RWPE2 (cell line): Measurements from ENCODE around the gene LZTR1.

Experiments used
- ATAC-seq: fragments of 200-7000 bp; cut with Tn5 transposase; 3 replicates; pipeline ENCODE4 v1.9.1; 2021; ENCODE audit warnings: low read depth
- DNase-seq: peaks from one replicate; pipeline ENCODE4 v3.0.0-alpha.2; 2020; ENCODE audit warnings: low spot score
- H3K27ac ChIP-seq: fragments of 450-650 bp; 2 replicates; pipeline ENCODE4 v1.5.1; 2017; ENCODE audit warnings: mild to moderate bottlenecking; ENCODE audit not compliant: poor library complexity, severe bottlenecking
- H3K27me3 ChIP-seq: fragments of 250-450 bp; sonication (Bioruptor Pico); 2 replicates; pipeline ENCODE4 v1.5.1; 2021; ENCODE audit warnings: mild to moderate bottlenecking, moderate library complexity; ENCODE audit not compliant: insufficient read depth, poor library complexity, severe bottlenecking
- H3K36me3 ChIP-seq: fragments of 250-450 bp; sonication (Bioruptor Pico); 2 replicates; pipeline ENCODE4 v1.5.1; 2020; ENCODE audit warnings: low read depth, mild to moderate bottlenecking, moderate library complexity
- H3K4me1 ChIP-seq: fragments of 250-450 bp; sonication (Bioruptor Pico); 2 replicates; pipeline ENCODE4 v1.5.1; 2021; ENCODE audit warnings: mild to moderate bottlenecking, moderate library complexity; ENCODE audit not compliant: insufficient read depth, poor library complexity, severe bottlenecking
- H3K4me3 ChIP-seq: fragments of 250-450 bp; sonication (Bioruptor Pico); 2 replicates; pipeline ENCODE4 v1.5.1; 2021; ENCODE audit warnings: mild to moderate bottlenecking, moderate library complexity; ENCODE audit not compliant: severe bottlenecking
- H3K9me3 ChIP-seq: fragments of 250-450 bp; sonication (Bioruptor Pico); 2 replicates; pipeline ENCODE4 v1.5.1; 2021; ENCODE audit warnings: mild to moderate bottlenecking, moderate library complexity; ENCODE audit not compliant: severe bottlenecking
- CTCF ChIP-seq: fragments of 450-650 bp; IDR thresholded peaks from one replicate; pipeline ENCODE4 v1.5.1; 2017; ENCODE audit warnings: mild to moderate bottlenecking, moderate library complexity; ENCODE audit not compliant: poor library complexity, severe bottlenecking

The LZTR1 gene

DNA sequence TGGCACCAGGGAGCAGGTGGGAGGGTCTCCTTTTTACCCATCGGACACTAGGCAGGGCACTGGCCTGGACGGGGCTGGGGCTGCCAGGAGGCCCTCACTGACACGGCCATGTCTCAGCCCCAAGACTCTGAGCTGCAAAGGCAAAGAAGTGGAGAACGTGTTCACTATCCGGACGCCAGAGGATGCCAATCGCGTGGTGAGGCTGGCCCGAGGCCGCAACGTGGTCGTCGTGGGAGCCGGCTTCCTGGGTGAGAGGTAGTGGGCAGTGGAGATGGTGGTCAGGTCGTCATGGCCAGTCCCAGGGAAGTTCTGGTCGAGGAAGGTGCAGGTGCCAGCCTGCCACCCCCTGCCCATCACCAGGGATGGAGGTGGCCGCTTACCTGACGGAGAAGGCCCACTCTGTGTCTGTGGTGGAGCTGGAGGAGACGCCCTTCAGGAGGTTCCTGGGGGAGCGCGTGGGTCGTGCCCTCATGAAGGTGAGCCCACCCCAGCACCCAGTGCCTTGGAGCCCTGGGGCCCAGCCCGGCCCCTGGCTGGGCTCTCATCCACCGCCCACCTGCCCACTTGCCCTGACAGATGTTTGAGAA lies 5.7 kb upstream of the LZTR1 start:
- H3K4me1 ChIP-seq, result no peaks in the 10 kb centered on the region
- no peak for TF ChIP-seq CTCF
- no peak for DNase-seq
- no peak for ATAC-seq
- H3K9me3 ChIP-seq, result no peaks in the 10 kb centered on the region
- H3K36me3 ChIP-seq, result no peaks in the 10 kb centered on the region
- H3K4me3 ChIP-seq, result no peak overlapping the region
- H3K27ac ChIP-seq, result no peak overlapping the region
- H3K27me3 ChIP-seq, result no peaks in the 10 kb centered on the region

GRCh38 chr22:20977019-20977418 lies 5.1 kb upstream of the LZTR1 start:
- Histone ChIP-seq H3K27ac (no peak overlapping the region), H3K4me3 (no peak overlapping the region), H3K9me3 (no peaks in the 10 kb centered on the region), H3K4me1 (no peaks in the 10 kb centered on the region), H3K36me3 (no peaks in the 10 kb centered on the region), H3K27me3 (no peaks in the 10 kb centered on the region)
- ATAC-seq (no peak), DNase-seq (no peak)
- TF ChIP-seq CTCF, result no peak

DNA sequence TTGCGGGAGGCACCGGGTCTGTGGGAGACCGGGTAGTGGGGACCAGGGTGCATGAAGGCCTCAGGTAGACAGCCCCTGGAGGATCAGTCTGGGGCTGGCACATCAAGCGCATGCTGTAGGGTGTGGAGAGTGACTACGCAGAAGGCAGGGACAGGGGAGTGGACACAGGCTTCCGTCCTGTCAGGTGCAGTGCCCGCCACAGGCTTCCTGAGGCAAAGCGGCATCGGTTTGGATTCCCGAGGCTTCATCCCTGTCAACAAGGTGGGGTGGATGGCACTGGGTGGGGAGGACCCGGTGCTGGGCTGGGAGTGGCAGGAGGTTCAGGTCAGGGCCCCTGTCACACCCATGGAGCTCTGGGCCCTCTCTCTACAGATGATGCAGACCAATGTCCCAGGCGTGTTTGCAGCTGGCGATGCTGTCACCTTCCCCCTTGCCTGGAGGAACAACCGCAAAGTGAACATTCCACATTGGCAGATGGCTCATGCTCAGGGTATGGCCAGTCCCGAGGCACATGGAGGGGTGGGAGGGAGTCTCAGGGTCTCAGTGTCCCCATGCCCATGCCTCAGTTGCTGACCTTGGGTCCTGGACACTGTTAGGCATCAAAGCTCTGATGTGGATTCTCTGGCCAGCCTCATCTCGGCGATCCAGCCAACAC lies 4.5 kb upstream of the LZTR1 start:
- no peak for ATAC-seq
- Histone ChIP-seq H3K27ac (no peak overlapping the region), H3K9me3 (no peaks in the 10 kb centered on the region), H3K4me1 (no peaks in the 10 kb centered on the region), H3K4me3 (no peak overlapping the region), H3K27me3 (no peaks in the 10 kb centered on the region), H3K36me3 (no peaks in the 10 kb centered on the region)
- TF ChIP-seq CTCF, result no peak
- DNase-seq, result no peak

DNA sequence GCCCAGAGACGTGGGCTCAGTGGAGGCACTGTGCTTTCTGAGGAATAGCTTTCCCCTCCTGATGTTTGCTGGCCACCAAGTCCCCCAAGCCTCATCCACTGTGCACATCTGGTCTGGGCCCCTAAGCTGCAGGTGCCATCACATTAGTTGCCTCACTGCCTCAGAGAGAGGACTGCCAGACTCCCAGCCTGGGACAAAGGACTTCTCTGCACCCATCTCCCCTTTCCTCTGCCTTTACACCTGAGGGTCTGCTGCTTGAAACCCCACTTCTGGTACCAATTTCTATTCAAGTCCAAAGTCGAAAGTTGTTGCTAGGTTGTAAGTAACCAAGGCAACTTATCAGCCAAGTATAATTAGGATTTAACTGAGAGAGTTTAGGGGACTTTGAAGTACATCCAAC lies 3.7 kb upstream of the LZTR1 start:
- Histone ChIP-seq H3K36me3 (peaks cover 3% of the 10 kb centered on the region; the same call in 1 of the 2 replicates), H3K27ac (no peak overlapping the region), H3K27me3 (no peaks in the 10 kb centered on the region), H3K9me3 (no peaks in the 10 kb centered on the region), H3K4me3 (no peak overlapping the region), H3K4me1 (no peaks in the 10 kb centered on the region)
- DNase-seq (no peak), ATAC-seq (no peak)
- no peak for TF ChIP-seq CTCF

DNA sequence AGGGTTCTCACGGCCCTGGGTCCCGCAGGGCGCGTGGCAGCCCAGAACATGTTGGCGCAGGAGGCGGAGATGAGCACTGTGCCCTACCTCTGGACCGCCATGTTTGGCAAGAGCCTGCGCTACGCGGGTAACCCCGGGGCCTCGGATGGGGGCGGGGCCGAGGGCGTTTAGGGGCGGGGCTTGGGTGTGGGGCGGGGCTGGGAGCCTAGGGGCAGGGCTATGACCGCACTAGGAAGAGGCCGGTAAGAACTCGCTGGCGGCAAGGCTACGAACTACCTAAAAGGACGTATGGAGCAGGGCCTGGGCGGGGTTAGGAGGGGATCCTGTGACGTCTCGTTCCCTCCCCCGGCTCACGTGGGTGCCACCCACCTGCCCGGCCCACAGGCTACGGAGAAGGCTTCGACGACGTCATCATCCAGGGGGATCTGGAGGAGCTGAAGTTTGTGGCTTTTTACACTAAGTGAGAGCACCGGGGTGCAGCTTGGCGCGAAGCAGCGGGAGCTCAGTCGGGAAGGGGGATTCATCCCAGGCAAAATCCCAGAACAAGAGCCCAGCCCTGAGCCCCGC lies 2.8 kb upstream of the LZTR1 start:
- Histone ChIP-seq H3K4me3 (no peak overlapping the region), H3K36me3 (peaks cover 9% of the 10 kb centered on the region), H3K9me3 (no peaks in the 10 kb centered on the region), H3K27ac (no peak overlapping the region), H3K4me1 (no peaks in the 10 kb centered on the region), H3K27me3 (no peaks in the 10 kb centered on the region)
- ATAC-seq (0 out of 3 replicates have a peak, but pooled peaks have one; percentile 18), DNase-seq (no peak)
- no peak for TF ChIP-seq CTCF
